DLD1 (cell line): ENCODE measurements around the gene NEUROG3.

ENCODE experiments used
- in situ Hi-C: cut with HindIII; loops from 2 replicates; pipeline ENCODE4 v1.10.0; 2017; ENCODE audit warnings: low sequenced_read_pairs

The NEUROG3 gene

GRCh38 chr10:69573056-69573806 lies at the start of gene NEUROG3:
NEUROG3 (minus strand) TSS chr10:69573422; CDS start chr10:69573043, 379 bp downstream.
- in situ Hi-C loops: no loop called here

- in situ Hi-C loops: no loop called here
Measured at GRCh38 chr10:69620625-69621024, 47.4 kb upstream of the NEUROG3 start.

DNA sequence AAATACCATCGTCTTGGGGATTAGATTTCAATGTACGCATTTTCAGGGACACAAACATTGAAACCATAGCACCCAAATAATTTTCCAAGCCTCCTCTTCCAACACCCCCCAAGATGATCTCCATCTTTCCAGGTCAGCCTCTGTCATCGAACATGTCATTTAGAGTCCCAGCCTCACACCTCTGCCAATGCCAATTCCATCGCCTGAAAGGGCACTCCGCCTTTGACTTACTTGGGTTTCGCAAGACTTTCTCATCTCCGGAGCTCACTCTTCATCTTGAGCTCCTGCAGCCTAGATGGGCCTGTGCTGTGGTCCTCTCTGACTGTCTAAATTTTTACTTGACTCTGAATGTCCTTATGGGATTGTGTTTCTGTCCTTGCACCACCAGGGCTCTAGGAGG lies 46.4 kb upstream of the NEUROG3 start:
- in situ Hi-C loops: no loop called here

DNA sequence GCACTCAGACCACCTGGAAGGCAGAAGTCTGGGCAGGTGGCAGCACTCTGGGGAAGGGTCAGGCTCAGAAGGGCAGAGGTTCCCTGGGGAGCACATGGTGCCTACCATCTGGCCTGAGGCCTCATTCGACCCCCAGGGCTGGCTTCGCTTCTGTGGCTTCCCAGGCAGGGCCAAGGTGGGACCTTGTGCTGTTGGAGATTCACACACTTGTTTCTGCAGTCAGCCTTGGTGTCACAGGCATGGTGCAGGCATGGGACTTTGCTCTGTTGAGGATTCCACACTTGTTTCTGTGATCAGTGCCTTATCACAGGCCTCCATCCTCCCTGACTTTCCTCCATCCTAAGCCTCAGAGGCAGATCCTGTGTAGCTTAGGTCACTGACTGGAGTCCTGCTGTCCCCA lies 45.5 kb upstream of the NEUROG3 start:
- in situ Hi-C loops: no loop called here

GRCh38 chr10:69616358-69616757 lies 43.1 kb upstream of the NEUROG3 start:
- in situ Hi-C loops: no loop called here

DNA sequence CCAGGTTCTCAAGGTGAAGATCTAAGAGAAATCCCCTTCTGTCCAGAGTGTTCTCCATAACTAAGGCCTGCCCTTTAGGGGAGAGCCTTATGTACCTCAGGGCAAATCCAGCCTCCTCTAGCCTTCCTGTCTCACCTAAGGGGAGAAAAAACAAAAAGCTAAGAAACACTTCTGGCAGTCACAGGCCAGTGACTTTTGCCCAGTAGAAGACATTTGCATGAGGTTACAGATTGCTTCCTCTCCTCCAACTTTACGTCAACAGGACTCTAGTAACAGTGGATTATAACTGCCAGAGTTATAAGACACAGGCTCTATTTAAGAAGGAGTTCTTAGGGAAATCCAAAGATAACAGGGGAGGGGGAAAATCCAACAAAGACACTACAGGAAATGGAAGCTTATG lies 40.9 kb upstream of the NEUROG3 start:
- in situ Hi-C loops: no loop called here

DNA sequence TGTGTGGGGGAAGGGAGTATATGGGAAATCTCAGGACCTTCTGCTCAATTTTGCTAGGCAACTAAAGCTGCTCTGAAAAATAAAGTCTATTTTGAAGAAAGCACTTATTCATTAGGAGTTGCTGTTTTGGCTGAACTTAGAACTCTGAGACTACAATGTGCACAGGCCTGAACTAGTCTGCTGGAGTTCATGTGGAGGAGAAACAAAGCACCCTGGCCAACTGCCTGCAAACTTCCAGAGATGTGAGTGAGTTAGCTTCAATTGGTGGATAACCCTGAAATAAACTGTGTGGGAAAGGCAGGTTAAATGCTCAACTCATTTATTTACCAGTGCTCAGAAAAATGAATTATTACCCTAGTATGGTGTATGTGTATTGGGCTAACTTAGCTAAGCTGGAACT lies 39.5 kb upstream of the NEUROG3 start:
- in situ Hi-C loops: no loop called here

GRCh38 chr10:69609077-69609476 lies 35.9 kb upstream of the NEUROG3 start:
- in situ Hi-C loops: no loop called here

DNA sequence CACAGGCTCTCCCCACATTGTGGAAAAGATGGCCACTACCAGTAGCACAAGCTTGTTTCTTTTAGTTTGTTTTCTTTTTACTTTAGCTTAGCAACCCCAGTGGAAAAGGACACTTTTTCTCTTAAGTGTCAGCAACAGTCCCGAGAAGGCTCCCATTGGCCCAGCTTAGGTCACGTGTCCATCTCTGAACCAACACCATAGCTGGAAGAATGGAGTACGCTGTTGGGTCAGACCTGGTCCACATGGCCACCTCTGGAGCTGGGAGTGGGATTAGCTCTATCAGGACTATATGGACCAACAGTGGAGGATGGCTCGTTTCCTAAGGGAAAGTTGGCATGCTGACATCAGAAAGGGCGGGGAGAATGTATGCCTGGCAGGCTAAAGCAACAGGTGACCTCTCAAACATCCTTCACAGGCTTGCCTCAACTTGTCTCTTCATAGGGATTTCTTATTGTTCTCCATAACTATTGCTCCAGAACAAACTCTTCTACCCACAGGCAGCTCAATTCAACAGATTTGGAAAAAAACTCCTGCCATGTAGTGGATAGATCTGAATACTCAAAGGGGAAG lies 27.6 kb upstream of the NEUROG3 start:
- in situ Hi-C loops: no loop called here

GRCh38 chr10:69588358-69588757 lies 15.1 kb upstream of the NEUROG3 start:
- in situ Hi-C loops: no loop called here

GRCh38 chr10:69584624-69585023 lies 11.4 kb upstream of the NEUROG3 start:
- in situ Hi-C loops: no loop called here

DNA sequence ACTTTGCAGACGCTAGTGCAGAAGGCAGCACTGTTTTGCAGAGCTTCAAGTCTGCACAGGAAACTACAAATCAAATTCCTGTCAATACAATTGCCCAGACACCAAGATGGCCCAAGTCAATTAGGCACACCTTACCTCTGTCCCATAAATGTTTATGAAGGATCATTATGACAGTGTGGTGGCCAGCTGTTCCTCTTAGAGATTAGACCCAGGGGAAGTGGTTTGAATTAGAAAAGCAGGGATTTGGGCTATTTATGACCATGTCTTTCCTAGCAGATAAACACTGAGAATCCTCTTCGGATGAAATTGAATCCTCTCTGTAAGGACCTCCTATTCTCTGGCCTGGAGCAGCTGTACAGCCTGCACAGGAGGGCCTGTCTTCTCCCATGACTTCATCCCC lies 9.9 kb upstream of the NEUROG3 start:
- in situ Hi-C loops: no loop called here

GRCh38 chr10:69580435-69580834 lies 7.2 kb upstream of the NEUROG3 start:
- in situ Hi-C loops: no loop called here

DNA sequence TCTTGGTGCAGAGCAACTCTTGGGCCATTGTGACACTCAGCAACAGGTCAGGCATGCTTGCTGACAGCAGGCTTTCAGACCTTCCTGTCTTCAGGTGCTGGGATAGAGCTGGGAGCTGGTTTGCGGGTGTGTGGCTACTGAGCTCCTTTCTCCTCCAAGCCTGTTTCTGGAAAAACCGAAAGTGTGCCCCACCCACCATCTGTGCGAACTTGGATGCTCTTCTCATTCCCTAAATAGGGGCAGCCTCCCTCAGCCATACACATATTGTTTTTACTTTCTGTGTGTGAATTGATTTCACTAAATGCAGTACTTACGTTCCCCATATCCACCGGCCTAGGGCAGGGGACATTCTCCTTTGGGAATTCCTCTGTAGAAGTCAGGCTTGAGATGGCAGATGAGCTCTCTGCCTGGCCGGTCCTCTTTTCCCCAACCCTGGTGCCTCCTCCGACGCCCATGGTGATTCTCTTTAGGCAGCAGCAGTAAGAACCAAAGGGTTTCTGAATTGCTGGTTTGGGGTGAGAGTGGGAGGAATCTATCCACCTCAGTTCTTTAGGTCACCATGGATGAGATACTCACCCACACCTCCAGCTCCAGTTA lies 6.3 kb upstream of the NEUROG3 start:
- in situ Hi-C loops: no loop called here

- in situ Hi-C loops: no loop called here
Measured at GRCh38 chr10:69578508-69578991, 5.3 kb upstream of the NEUROG3 start.

DNA sequence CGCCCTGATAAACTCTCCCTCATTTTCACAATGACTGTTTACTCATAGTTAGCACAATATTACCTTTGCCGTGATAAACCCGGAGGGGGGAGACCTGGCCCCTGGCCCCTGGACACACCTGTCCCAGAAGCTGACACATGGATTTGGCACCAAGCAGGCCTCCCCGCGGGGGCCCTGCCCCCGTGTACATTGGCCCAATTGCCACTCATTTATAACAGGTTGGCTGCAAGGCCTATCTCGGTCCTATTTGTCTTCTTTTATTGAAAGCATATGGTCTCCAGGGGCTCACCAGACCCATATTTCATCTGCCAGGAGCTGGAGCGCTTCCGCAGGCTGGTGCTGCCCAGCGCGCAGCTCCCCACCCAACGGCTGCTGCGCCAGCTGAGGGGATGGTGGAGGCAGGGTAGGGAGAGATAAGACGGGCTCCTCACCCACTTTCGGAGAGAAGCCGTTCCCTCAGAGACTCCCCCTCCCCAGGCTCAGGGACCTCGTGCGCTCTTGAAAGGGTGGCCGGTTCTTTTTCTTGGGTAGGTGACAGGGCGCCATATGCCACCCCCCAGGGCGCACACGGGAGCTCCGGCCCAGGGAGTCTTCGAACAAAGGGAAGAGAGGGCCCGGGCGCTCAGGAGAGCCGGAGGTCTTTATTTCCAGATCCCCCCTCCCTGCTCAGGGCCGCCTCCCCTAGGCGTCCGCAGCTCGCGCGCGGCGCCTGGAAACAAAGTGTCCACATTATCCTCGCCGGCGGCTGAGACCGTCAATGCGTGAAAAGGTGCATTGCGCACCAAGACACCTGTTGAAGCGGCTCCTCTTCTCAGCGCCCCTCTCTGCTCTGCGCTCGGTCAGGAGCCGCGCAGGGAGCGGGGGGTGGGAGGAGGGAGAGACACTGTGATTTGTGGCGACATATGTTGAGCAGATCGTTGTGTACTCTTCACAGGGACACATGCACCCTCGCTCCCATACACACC lies 4.3 kb upstream of the NEUROG3 start:
- in situ Hi-C loops: no loop called here

- in situ Hi-C loops: no loop called here
Measured at GRCh38 chr10:69576334-69577011, 3.3 kb upstream of the NEUROG3 start.

DNA sequence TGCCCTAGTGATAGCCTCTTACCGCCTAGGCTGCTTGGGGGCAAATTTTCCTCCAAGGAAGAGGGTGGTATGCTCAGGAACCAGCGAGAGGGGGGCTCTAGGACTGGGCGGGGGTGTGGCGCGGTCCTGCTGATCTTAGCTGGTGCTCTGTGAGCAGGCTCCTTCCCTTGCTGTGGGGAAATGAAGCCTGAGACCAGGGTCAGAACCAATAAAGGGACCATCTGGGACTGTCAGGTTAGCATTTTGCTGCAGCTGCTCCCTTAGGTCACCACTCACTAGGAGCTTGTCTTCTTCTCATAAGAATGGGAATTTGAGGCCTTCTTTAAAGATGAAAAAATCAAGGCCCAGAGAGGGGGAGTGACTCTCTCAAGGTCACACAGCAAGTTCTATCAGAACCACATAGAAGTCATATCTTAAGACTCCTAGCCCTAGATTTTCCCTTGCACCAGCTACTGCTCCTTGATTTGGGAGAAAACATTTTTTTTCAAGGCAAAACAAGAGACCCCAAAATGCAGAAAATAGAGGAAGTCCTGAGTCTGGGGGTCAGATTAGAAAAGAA lies 2.0 kb upstream of the NEUROG3 start:
- in situ Hi-C loops: no loop called here

- in situ Hi-C loops: no loop called here
Measured at GRCh38 chr10:69574571-69574978, 1.4 kb upstream of the NEUROG3 start.
